Liver (tissue), 9 donors: ENCODE results near the gene GOLGA8A. TPM values are rescaled to one million over a fixed set of nuclear protein-coding genes. Genes with fewer than 3 reads are reported as not detected.
A peak's percentile ranks its signal among the peaks of the same experiment; 100 is the strongest.

Source experiments
- DNase-seq: peaks from one replicate; pipeline ENCODE4 v3.0.0-alpha.2; 2017; ENCODE audit warnings: low spot score
- H3K27ac ChIP-seq, 2 donors: one replicate each; pipeline ENCODE4 v1.7.0; 2013; ENCODE audit warnings: inconsistent platforms in 2 of 2, low read length in 2 of 2, control low read depth in 1 of 2, low read depth in 1 of 2, mild to moderate bottlenecking in 1 of 2
- H3K27me3 ChIP-seq, 4 donors: one replicate each; pipeline versions ENCODE4 v1.6.1 to v1.7.0; 2013; ENCODE audit warnings: low read length in 3 of 4, inconsistent platforms in 1 of 4, mild to moderate bottlenecking in 1 of 4, moderate library complexity in 1 of 4; ENCODE audit not compliant: control insufficient read depth in 4 of 4, insufficient read depth in 4 of 4
- H3K36me3 ChIP-seq, 4 donors: one replicate each; pipeline versions ENCODE4 v1.6.1 to v1.7.0; 2013; ENCODE audit warnings: low read length in 3 of 4, mild to moderate bottlenecking in 3 of 4, low read depth in 1 of 4, moderate library complexity in 1 of 4; ENCODE audit not compliant: control insufficient read depth in 4 of 4, insufficient read depth in 3 of 4
- H3K4me1 ChIP-seq, 4 donors: one replicate each; pipeline versions ENCODE4 v1.6.1 to v1.7.0; 2013; ENCODE audit warnings: low read length in 3 of 4, mild to moderate bottlenecking in 3 of 4, moderate library complexity in 1 of 4; ENCODE audit not compliant: control insufficient read depth in 4 of 4, insufficient read depth in 4 of 4
- H3K4me3 ChIP-seq, 3 donors: one replicate each; pipeline versions ENCODE4 v1.6.1 to v1.7.0; 2013; ENCODE audit warnings: low read length in 3 of 3, control low read depth in 1 of 3, low read depth in 1 of 3, mild to moderate bottlenecking in 1 of 3
- H3K9ac ChIP-seq, 2 donors: one replicate each; pipeline ENCODE4 v1.7.0; 2013; ENCODE audit warnings: low read length in 2 of 2, mild to moderate bottlenecking in 2 of 2, moderate library complexity in 2 of 2, control low read depth in 1 of 2, low read depth in 1 of 2
- H3K9me3 ChIP-seq, 4 donors: one replicate each; pipeline versions ENCODE4 v1.6.1 to v1.7.0; 2013; ENCODE audit warnings: low read length in 3 of 4; ENCODE audit not compliant: control insufficient read depth in 4 of 4
- EGR1 ChIP-seq, 2 donors: IDR thresholded peaks; 2 replicates each; pipeline ENCODE4 v1.6.1; 2016 to 2018; ENCODE audit warnings: antibody characterized with exemption in 2 of 2, low read depth in 2 of 2
- FOXA1 ChIP-seq: IDR thresholded peaks from 2 replicates; pipeline ENCODE4 v1.6.1; 2016; ENCODE audit warnings: antibody characterized with exemption
- FOXA2 ChIP-seq: IDR thresholded peaks from 2 replicates; pipeline ENCODE4 v1.6.1; 2016; ENCODE audit warnings: antibody characterized with exemption
- GABPA ChIP-seq, 2 donors: IDR thresholded peaks in 1 of 2; conservative IDR thresholded peaks in 1 of 2; 2 replicates each; pipeline ENCODE4 v1.6.1; 2016; ENCODE audit warnings: antibody characterized with exemption in 2 of 2, mild to moderate bottlenecking in 1 of 2, moderate library complexity in 1 of 2
- HNF4A ChIP-seq, 2 donors: conservative IDR thresholded peaks; 2 replicates each; pipeline ENCODE4 v1.6.1; 2016; ENCODE audit warnings: antibody characterized with exemption in 2 of 2, mild to moderate bottlenecking in 2 of 2
- HNF4G ChIP-seq: IDR thresholded peaks from 2 replicates; pipeline ENCODE4 v1.6.1; 2016; ENCODE audit warnings: antibody characterized with exemption
- JUND ChIP-seq, 2 donors: IDR thresholded peaks; 2 replicates each; pipeline ENCODE4 v1.6.1; 2016; ENCODE audit warnings: antibody characterized with exemption in 2 of 2
- NR2F2 ChIP-seq: IDR thresholded peaks from 2 replicates; pipeline ENCODE4 v1.6.1; 2016; ENCODE audit warnings: antibody characterized with exemption
- RAD21 ChIP-seq, 2 donors: IDR thresholded peaks; 2 replicates each; pipeline ENCODE4 v1.6.1; 2016; ENCODE audit warnings: antibody characterized with exemption in 2 of 2, mild to moderate bottlenecking in 2 of 2
- RXRA ChIP-seq, 2 donors: IDR thresholded peaks; 2 replicates each; pipeline ENCODE4 v1.6.1; 2017 to 2018; ENCODE audit warnings: antibody characterized with exemption in 2 of 2, mild to moderate bottlenecking in 1 of 2
- SP1 ChIP-seq: IDR thresholded peaks from 2 replicates; pipeline ENCODE4 v1.6.1; 2018; ENCODE audit warnings: antibody characterized with exemption, mild to moderate bottlenecking
- TAF1 ChIP-seq: conservative IDR thresholded peaks from 2 replicates; pipeline ENCODE4 v1.6.1; 2016; ENCODE audit warnings: antibody characterized with exemption, mild to moderate bottlenecking
- YY1 ChIP-seq: IDR thresholded peaks from 2 replicates; pipeline ENCODE4 v1.6.1; 2016; ENCODE audit warnings: antibody characterized with exemption, mild to moderate bottlenecking
- WGBS: extraction: QIAGEN DNeasy Blood & Tissue Kit; methylation state at CpG from one replicate; pipeline ENCODE4 v1.1.7; 2013; 5-methylcytosine and 5-hydroxymethylcytosine counted together
- polyA plus RNA-seq, 2 donors: library from polyadenylated mRNA; stranded (reverse) in 1 of 2; unstranded in 1 of 2; fragments of 200-250 nt in 1 of 2; fragments of >200 nt in 1 of 2; fragmentation: Nextera tagmentation in 1 of 2; extraction: Ambion mirVana in 1 of 2; gene quantifications; one replicate each; pipeline versions ENCODE4 v1.2.1 to v1.2.3, GENCODE V29; 2013 to 2015
- total RNA-seq, 2 donors: library from RNA; depleted of rRNA; stranded (reverse); fragments of >200 nt; gene quantifications; one replicate each; pipeline ENCODE4 v1.2.3, GENCODE V29; 2014
- TF ChIP-seq, protein P1 (sequence below): IDR thresholded peaks from 2 replicates; pipeline ENCODE4 v1.6.1; 2016; ENCODE audit warnings: antibody characterized with exemption
- TF ChIP-seq, protein P2 (sequence below): IDR thresholded peaks from 2 replicates; pipeline ENCODE4 v1.6.1; 2016; ENCODE audit warnings: antibody characterized with exemption
- TF ChIP-seq, protein P3 (sequence below): IDR thresholded peaks from 2 replicates; pipeline ENCODE4 v1.6.1; 2016; ENCODE audit warnings: antibody characterized with exemption, mild to moderate bottlenecking
- TF ChIP-seq, protein P4 (sequence below): IDR thresholded peaks from 2 replicates; pipeline ENCODE4 v1.6.1; 2016; ENCODE audit warnings: antibody characterized with exemption
- TF ChIP-seq, protein P5 (sequence below): fragments of 150-350 bp; IDR thresholded peaks from 2 replicates; pipeline ENCODE4 v1.5.1; 2017; ENCODE audit warnings: improper control_type of control experiment, low read depth, low read length; ENCODE audit not compliant: missing input control
- donor health status: healthy.
- donor health status: healthy.
- donor health status: healthy.
- donor health status: healthy.
- donor health status: healthy.

Gene GOLGA8A, protein sequence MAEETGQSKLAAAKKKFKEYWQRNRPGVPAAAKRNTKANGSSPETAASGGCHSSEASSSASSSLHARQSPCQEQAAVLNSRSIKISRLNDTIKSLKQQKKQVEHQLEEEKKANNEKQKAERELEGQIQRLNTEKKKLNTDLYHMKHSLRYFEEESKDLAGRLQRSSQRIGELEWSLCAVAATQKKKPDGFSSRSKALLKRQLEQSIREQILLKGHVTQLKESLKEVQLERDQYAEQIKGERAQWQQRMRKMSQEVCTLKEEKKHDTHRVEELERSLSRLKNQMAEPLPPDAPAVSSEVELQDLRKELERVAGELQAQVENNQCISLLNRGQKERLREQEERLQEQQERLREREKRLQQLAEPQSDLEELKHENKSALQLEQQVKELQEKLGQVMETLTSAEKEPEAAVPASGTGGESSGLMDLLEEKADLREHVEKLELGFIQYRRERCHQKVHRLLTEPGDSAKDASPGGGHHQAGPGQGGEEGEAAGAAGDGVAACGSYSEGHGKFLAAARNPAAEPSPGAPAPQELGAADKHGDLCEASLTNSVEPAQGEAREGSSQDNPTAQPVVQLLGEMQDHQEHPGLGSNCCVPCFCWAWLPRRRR
- total RNA-seq (10 to 100 TPM in 1 of 2 donors, 1 to 10 TPM in 1; 7.7 to 20.6 TPM), polyA plus RNA-seq (10 to 100 TPM in 1 of 2 donors, 1 to 10 TPM in 1; 2.1 to 10.4 TPM)

DNA sequence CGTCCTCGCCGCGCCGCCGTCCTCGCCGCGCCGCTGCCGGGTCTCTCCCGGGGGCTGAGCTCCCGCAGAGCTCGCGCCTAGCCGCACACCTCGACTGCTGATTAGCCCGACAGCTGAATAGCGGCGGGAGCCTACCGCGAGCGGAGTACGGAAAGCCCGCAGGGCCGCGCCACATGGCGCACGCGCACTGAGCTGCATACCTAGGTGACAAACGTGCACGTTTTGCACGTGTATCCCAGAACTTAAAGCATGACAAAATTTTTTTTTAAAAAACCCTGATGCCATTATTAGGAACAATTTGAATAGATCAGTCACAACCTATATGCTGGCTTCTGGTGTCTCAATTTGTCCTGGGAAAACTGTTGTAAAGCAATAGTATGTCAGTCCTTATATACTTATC, at the start of gene GOLGA8A:
GOLGA8A (minus strand) TSS at position 122 of the 400 bp plus-strand sequence. CDS start 48,117 bp downstream, outside the sequence.
- 15% methylated on average over 33 of the region's 33 CpGs for WGBS
- Histone ChIP-seq H3K27ac (no peak within 1 kb of the TSS), H3K4me3 (peak within 1 kb of the TSS in 2 of 3 donors; percentile 16 to 50), H3K9me3 (no peaks in the 10 kb centered on the region), H3K27me3 (peaks cover 0 to 5% (median 0%) of the 10 kb centered on the region in 4 donors), H3K9ac (no peak within 1 kb of the TSS), H3K36me3 (no peaks in the 10 kb centered on the region), H3K4me1 (peaks cover 0 to 12% (median 7%) of the 10 kb centered on the region in 4 donors)
- DNase-seq, result no peak
- TF ChIP-seq, protein P1, sequence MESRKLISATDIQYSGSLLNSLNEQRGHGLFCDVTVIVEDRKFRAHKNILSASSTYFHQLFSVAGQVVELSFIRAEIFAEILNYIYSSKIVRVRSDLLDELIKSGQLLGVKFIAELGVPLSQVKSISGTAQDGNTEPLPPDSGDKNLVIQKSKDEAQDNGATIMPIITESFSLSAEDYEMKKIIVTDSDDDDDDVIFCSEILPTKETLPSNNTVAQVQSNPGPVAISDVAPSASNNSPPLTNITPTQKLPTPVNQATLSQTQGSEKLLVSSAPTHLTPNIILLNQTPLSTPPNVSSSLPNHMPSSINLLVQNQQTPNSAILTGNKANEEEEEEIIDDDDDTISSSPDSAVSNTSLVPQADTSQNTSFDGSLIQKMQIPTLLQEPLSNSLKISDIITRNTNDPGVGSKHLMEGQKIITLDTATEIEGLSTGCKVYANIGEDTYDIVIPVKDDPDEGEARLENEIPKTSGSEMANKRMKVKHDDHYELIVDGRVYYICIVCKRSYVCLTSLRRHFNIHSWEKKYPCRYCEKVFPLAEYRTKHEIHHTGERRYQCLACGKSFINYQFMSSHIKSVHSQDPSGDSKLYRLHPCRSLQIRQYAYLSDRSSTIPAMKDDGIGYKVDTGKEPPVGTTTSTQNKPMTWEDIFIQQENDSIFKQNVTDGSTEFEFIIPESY, result no peak
- TF ChIP-seq FOXA2 (no peak), YY1 (no peak), EGR1 (IDR thresholded peaks at IDR 0.05; ENCODE audit: low read depth in 2 of 2) (no peak), RAD21 (IDR thresholded peaks at IDR 0.05) (no peak), FOXA1 (no peak), NR2F2 (no peak), JUND (IDR thresholded peaks at IDR 0.05) (no peak), RXRA (IDR thresholded peaks at IDR 0.05) (no peak), HNF4G (no peak), HNF4A (conservative IDR thresholded peaks at IDR 0.05) (no peak), SP1 (no peak), TAF1 (no peak), GABPA (IDR thresholded peaks at IDR 0.05 in 1 of 2, conservative IDR thresholded peaks at IDR 0.05 in 1 of 2) (no peak)
- TF ChIP-seq, protein P2, sequence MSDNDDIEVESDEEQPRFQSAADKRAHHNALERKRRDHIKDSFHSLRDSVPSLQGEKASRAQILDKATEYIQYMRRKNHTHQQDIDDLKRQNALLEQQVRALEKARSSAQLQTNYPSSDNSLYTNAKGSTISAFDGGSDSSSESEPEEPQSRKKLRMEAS, result no peak
- TF ChIP-seq, protein P3, sequence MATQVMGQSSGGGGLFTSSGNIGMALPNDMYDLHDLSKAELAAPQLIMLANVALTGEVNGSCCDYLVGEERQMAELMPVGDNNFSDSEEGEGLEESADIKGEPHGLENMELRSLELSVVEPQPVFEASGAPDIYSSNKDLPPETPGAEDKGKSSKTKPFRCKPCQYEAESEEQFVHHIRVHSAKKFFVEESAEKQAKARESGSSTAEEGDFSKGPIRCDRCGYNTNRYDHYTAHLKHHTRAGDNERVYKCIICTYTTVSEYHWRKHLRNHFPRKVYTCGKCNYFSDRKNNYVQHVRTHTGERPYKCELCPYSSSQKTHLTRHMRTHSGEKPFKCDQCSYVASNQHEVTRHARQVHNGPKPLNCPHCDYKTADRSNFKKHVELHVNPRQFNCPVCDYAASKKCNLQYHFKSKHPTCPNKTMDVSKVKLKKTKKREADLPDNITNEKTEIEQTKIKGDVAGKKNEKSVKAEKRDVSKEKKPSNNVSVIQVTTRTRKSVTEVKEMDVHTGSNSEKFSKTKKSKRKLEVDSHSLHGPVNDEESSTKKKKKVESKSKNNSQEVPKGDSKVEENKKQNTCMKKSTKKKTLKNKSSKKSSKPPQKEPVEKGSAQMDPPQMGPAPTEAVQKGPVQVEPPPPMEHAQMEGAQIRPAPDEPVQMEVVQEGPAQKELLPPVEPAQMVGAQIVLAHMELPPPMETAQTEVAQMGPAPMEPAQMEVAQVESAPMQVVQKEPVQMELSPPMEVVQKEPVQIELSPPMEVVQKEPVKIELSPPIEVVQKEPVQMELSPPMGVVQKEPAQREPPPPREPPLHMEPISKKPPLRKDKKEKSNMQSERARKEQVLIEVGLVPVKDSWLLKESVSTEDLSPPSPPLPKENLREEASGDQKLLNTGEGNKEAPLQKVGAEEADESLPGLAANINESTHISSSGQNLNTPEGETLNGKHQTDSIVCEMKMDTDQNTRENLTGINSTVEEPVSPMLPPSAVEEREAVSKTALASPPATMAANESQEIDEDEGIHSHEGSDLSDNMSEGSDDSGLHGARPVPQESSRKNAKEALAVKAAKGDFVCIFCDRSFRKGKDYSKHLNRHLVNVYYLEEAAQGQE, result no peak
- TF ChIP-seq, protein P4, sequence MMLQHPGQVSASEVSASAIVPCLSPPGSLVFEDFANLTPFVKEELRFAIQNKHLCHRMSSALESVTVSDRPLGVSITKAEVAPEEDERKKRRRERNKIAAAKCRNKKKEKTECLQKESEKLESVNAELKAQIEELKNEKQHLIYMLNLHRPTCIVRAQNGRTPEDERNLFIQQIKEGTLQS, result no peak
- TF ChIP-seq, protein P5, sequence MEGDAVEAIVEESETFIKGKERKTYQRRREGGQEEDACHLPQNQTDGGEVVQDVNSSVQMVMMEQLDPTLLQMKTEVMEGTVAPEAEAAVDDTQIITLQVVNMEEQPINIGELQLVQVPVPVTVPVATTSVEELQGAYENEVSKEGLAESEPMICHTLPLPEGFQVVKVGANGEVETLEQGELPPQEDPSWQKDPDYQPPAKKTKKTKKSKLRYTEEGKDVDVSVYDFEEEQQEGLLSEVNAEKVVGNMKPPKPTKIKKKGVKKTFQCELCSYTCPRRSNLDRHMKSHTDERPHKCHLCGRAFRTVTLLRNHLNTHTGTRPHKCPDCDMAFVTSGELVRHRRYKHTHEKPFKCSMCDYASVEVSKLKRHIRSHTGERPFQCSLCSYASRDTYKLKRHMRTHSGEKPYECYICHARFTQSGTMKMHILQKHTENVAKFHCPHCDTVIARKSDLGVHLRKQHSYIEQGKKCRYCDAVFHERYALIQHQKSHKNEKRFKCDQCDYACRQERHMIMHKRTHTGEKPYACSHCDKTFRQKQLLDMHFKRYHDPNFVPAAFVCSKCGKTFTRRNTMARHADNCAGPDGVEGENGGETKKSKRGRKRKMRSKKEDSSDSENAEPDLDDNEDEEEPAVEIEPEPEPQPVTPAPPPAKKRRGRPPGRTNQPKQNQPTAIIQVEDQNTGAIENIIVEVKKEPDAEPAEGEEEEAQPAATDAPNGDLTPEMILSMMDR, result no peak
